ENCODE measurements around the gene PRR14L.

Gene PRR14L

DNA sequence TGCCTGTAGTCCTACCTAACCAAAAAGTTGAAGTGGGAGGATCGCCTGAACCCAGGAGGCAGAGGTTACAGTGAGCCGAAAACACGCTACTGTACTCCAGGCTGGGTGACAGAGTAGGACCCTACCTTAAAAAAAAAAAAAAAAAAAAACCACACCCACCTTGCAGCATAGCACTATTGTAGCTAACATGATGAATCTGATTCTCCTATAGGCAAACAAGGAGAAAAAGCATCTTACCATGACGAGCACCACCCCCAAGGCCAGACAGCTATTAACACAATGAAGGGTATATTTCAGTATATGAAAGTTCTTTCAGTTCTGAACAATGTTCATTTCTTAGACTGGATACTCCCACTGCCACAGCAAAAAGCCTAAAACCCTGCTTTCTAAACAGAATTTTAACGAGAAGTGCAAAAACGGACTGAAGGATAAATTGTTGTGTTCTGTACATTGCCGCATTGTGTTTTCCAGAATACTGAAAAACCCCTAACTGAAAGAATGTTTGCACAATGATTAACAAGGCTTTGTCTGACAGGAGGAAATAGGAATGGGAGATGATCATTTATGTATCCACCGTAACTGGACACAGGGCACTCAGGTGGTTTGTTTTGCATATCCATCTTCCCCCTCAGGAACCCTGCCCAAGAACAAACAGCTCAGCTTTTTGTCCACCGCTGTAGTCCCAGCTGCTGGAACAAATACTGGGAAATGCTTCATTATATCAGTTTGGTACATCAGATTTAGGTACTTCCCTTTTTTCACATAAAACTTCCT is 96.8 kb downstream of the PRR14L start:
- Mint-ChIP-seq H3K9me3 (no peaks in the 10 kb centered on the region), H3K4me3 (no peak overlapping the region), H3K36me3 (ENCODE audit: low read depth) (peaks cover 16% of the 10 kb centered on the region), H3K4me1 (no peaks in the 10 kb centered on the region), H3K27me3 (ENCODE audit: low read depth) (no peaks in the 10 kb centered on the region), H3K27ac (peak overlapping the region in 2 of 3 experiments; percentile 20 to 62)
- TF ChIP-seq, protein P1, sequence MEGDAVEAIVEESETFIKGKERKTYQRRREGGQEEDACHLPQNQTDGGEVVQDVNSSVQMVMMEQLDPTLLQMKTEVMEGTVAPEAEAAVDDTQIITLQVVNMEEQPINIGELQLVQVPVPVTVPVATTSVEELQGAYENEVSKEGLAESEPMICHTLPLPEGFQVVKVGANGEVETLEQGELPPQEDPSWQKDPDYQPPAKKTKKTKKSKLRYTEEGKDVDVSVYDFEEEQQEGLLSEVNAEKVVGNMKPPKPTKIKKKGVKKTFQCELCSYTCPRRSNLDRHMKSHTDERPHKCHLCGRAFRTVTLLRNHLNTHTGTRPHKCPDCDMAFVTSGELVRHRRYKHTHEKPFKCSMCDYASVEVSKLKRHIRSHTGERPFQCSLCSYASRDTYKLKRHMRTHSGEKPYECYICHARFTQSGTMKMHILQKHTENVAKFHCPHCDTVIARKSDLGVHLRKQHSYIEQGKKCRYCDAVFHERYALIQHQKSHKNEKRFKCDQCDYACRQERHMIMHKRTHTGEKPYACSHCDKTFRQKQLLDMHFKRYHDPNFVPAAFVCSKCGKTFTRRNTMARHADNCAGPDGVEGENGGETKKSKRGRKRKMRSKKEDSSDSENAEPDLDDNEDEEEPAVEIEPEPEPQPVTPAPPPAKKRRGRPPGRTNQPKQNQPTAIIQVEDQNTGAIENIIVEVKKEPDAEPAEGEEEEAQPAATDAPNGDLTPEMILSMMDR (IDR thresholded peaks at IDR 0.05; ENCODE audit: unreplicated experiment in 3 of 3), result no peak

DNA sequence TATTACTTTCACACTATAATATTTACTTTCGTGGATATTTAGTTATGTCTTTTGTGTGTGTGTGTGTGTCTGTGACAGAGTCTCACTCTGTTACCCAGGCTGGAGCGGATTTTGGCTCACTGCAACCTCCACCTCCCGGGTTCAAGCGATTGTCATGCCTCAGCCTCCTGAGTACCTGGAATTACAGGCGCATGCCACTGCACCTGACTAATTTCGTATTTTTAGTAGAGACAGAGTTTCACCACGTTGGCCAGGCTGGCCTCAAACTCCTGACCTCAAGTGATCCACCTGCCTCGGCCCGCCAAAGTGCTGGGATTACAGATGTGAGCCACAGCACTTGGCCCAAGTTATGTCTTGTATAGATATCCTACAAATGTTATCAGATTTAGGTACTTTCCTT is 97.8 kb downstream of the PRR14L start:
- Mint-ChIP-seq H3K27me3 (ENCODE audit: low read depth) (no peaks in the 10 kb centered on the region), H3K27ac (no peak overlapping the region), H3K36me3 (ENCODE audit: low read depth) (peaks cover 22% of the 10 kb centered on the region), H3K9me3 (no peaks in the 10 kb centered on the region), H3K4me1 (no peaks in the 10 kb centered on the region), H3K4me3 (no peak overlapping the region)
- TF ChIP-seq, protein P1 (IDR thresholded peaks at IDR 0.05; ENCODE audit: unreplicated experiment in 3 of 3), result no peak

DNA sequence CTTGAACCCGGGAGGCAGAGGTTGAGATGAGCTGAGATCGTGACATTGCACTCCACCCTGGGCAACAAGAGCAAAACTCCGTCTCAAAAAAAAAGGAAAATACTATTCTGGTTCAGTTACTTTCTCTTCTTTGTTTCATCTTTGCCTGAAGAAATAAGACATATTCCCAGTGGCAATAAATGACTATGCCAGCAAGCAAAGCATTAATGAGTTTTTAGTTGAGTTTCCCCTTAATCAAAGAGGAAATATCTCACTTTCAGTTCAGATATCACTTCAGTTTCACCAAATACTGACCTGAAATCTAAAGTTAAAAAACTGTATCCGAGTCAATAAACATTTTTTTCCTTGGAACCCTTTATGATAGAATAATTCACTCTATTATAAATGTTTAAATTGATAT is 98.3 kb downstream of the PRR14L start:
- Mint-ChIP-seq H3K4me3 (no peak overlapping the region), H3K36me3 (ENCODE audit: low read depth) (peaks cover 24% of the 10 kb centered on the region), H3K9me3 (no peaks in the 10 kb centered on the region), H3K4me1 (no peaks in the 10 kb centered on the region), H3K27ac (no peak overlapping the region), H3K27me3 (ENCODE audit: low read depth) (no peaks in the 10 kb centered on the region)
- TF ChIP-seq, protein P1 (IDR thresholded peaks at IDR 0.05; ENCODE audit: unreplicated experiment in 3 of 3), result no peak

DNA sequence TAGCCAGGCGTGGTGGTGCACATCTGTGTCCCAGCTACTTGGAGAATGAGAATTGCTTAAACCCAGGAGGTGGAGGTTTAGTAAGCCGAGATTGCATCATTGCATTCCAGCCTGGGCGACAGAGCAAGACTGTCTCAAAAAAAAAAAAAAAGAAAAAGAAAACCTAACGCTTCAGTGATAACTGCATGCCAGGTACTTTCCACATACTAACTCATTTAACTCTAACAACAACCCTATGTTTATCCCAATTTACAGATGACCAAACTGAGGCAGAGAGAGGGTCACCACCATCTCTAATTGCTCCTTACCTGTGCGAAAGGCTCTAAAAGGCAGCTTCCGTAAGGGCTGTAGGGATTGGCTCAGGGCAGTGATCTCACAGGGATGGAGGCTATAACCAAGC is 99.5 kb downstream of the PRR14L start:
- Mint-ChIP-seq H3K27ac (peak overlapping the region in 1 of 3 experiments; percentile 19), H3K27me3 (ENCODE audit: low read depth) (no peaks in the 10 kb centered on the region), H3K4me1 (no peaks in the 10 kb centered on the region), H3K4me3 (no peak overlapping the region), H3K36me3 (ENCODE audit: low read depth) (peaks cover 29% of the 10 kb centered on the region), H3K9me3 (no peaks in the 10 kb centered on the region)
- TF ChIP-seq, protein P1 (IDR thresholded peaks at IDR 0.05; ENCODE audit: unreplicated experiment in 3 of 3), result no peak

DNA sequence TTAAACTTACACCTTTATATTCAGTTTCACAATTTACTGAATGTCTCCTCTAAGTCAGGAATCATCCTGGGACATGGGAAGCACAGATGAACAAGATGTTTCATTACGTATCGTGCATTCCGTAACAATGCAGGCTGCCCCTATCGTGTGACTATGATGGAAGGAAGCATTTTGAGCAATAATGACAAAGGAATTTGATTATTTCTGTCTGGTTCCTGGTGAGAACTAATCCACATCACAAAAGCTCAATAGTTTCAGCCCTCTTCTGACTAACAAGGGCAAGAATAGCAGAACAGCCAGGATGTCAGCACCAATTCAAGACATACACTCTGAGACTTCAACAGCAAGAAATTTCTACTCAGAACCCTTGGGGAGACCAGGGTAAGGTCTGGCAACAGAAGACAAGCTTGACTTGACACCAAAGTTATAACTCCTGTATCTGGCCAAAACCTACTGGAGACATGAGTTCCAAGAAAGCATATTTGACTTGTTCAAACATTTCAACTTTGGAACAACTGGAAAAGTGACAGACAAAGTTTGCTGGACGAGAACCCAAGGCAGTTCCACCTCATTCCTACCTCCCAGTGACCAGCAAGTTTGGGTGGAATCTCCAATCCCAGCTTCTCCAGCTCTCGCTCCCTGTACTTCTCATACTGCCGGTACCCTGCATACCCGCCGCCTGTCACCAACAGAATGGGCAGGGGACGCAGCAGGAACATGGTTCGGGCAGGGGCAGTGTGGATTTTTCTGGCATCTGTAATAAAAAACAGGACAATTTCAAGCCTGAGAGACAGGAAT is 102.2 kb downstream of the PRR14L start:
- Mint-ChIP-seq H3K36me3 (ENCODE audit: low read depth) (peaks cover 36% of the 10 kb centered on the region), H3K27me3 (ENCODE audit: low read depth) (no peaks in the 10 kb centered on the region), H3K9me3 (no peaks in the 10 kb centered on the region), H3K27ac (no peak overlapping the region), H3K4me3 (no peak overlapping the region), H3K4me1 (no peaks in the 10 kb centered on the region)
- TF ChIP-seq, protein P1 (IDR thresholded peaks at IDR 0.05; ENCODE audit: unreplicated experiment in 3 of 3), result no peak

Measured in nephron (organoid).